NCI-H524 (cell line): ENCODE measurements around the gene PGM5.

Source experiments
- DNase-seq, 2 experiments: peaks; one replicate each; lab custom pipeline; 2025; lab: John Stamatoyannopoulos, UW

Gene PGM5

DNA sequence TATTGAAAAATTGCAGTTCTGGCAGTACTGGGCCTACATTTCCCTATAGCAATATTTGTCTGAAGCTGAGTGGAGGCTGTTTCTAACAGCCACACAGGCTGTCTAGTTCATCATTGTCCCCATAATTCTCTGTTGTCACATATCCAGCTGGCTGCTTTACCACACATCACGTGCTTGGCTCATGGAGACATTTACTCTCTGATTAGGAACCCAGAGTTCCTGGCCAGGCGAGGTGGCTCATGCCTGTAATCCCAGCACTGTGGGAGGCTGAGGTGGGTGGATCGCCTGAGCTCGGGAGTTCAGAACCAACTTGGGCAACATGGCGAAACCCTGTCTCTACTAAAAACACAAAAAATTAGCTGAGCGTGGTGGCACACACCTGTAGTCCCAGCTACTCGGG lies 81.4 kb downstream of the PGM5 start:
- DNase-seq, result no peak

DNA sequence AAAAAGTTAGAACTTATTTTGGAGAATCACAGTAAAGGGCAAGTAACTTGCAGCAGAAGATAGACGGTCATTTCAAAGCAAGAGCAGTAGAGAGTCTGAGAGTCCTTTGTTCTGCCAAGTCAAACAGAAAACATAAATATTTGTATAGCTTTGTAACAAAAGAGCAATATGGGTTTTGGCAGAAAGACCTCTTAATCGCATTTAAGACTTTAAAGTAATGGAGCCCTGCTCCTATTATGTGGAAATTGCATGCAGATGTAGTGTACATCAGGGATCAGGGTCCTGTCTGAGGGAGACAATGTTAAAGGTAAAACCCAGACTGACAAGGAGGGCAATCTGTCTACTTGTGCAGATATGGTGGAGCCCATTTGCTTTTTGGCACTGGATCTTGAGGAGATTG lies 87.2 kb downstream of the PGM5 start:
- DNase-seq, result no peak

DNA sequence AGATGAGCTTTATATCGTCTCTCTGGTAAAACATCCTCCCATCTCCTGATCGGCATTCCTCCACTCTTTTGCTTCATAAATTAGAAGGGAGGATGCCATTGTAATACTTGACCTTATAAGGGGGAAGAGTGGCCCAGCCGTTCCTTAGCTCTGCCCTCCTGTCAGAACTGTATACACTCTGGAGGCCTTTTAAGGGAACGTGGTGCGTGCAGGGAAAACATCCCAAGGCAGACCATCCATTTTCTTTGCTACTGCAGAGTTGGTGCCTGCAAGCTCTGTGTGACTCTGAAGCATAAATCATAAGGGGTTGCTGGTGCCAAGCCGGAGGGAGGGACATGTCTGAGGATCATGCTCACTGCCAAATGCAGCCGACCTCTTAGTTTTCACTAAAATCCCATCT lies 90.4 kb downstream of the PGM5 start:
- no peak for DNase-seq

DNA sequence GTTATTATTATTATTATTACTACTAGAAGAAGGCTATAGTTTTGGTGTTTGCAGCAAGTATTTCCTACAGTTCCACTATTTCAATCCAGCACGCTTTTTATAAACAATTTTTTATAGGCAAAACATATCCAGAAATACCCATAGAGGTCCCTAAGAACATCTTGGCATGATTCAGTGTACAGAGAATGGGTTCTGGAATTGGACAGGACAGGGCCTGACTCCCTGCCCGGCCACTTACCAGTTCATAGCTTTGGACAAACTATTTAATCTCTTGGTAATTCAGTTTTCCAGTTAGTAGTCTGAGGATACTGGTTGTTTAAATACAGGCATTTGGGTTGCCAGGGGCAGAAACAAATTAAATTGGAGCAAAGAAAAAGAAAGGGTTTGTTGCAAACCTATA lies 91.2 kb downstream of the PGM5 start:
- DNase-seq, result no peak

DNA sequence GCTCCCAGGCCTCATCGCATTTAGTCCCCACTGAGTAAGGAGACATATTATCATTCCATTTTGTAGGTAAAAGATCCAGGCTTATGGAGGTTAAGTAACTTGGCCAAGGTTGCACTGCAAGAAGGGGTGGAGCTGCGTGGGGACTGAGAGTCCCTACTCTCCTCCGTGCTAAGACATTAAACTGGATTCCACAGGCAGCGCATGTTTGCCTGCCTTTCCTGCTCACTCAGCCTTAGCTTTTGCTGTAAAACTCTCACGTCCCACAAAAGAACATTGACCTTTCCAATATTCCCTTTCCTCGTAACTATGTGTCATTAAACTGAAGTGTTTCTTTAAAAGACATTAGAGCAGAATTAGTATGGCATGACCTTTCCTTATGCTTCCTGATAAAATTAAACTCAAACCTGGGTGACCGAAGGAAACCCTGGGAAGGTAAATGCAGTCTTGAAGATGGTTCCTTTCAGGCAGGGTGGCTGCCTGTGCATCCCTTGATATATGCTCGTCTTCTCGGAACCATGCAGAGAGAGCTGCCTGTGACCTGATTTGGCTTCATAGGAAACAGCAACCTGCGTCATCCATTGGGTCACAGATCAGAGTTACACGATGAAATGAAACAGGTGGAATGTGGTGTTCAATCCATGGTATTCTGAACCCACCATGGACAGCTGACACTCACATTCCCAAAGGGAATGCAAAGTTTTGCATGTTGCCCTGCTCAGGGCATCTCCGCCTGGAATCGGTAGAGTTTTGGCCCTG lies 98.3 kb downstream of the PGM5 start:
- no peak for DNase-seq

DNA sequence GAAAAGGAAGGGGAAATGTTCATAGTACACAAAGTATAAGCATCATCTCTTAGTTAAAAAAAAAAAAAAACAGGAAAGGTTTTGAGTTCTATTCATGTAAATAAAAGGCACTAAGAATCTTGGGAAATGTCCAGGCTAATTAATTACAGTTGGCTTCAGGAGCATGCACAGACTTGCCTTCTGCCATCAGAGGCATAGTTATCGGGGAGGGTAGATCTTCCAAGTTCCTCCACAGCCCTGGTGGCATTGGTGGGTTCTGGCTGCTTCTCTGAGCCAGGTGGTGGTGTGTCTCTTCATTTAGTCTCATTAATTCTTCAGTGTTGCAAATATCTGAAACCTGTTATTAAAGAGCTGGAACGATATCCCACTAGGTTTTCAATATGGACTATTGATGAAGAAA lies 99.0 kb downstream of the PGM5 start:
- no peak for DNase-seq

DNA sequence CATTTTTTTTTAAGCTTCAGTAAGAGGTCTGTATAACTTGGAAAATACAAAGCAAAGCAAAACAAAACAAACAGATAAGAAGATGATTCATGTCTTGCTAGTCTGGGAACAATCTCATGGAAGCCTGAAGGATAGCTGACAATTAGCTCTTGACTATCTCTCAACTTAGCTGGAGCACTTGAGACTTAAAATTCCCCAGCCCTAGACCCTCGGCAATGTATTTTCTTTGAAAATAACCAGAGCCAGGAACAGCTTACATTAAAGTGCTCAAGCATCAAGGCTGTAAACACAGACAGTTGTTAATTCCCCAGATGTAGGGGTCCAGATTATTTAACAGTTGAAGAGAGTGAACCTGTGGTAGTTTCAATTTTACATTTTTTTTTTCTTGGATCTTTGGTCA lies 101.4 kb downstream of the PGM5 start:
- no peak for DNase-seq

DNA sequence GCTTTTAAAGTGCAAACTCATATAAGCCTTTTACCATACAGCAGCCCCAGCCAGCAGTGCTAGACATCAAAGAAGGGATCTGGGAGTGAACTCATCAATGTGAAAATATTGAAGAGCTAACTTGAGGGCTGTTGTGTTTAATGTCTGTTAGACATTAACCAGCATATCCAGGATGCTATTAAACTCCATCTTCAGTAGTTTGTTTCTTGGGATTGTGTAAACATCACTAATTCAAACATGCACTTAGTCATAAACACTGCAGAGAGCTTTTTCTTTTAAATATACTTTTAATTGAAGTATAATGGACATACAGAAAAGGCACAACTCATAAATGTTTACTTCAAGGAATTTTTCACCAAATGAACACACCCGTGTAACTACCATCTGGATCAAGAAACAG lies 102.5 kb downstream of the PGM5 start:
- no peak for DNase-seq

DNA sequence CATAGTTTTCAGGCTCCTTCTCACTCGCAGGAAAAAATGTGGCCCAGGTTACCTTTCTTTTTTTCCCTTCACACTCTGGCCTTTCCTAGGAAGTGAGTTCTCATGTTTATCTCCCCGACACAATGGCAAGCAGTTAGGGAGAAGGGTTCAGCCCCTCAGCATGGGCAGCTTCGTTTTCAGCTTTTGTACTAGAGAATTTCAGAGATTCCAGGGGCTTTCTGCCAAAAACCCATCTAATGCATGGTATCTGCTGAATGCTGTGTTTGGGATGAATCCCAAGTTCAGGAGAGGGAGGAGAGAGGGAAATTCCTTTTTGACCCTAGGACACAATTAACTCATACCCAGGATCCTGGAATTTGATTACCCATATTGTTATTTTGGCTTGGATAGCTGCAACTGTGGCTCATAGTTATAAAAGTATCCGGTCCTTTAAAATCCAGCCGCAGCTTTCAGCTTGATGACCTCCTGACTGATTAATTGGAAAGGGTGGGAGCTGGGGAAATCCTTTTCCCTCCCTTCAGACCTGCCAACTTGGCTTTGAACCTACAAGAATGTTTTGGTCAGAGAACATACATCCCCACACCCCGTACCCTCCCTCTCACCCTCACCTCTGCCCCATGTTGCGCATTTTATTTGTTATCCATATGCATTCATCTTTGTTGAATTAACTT lies 105.8 kb downstream of the PGM5 start:
- no peak for DNase-seq

DNA sequence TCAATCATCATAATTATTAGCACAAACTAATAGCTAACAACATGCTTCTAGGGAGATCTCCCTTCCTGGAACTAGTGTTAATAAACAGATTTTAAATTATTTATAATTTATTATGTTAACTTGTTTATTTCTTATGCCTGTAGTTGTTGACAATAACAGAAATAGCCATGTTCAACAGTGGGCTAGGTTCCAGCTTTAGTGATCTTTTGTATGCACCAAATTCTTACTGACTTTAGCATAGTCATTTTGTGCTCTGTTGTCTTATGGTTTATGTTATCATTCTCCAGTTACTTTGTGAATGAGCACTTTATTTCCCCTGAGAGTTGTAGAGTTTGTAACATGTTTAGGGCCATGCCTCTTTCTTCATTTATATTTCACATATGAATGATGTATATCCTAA lies 113.7 kb downstream of the PGM5 start:
- no peak for DNase-seq

DNA sequence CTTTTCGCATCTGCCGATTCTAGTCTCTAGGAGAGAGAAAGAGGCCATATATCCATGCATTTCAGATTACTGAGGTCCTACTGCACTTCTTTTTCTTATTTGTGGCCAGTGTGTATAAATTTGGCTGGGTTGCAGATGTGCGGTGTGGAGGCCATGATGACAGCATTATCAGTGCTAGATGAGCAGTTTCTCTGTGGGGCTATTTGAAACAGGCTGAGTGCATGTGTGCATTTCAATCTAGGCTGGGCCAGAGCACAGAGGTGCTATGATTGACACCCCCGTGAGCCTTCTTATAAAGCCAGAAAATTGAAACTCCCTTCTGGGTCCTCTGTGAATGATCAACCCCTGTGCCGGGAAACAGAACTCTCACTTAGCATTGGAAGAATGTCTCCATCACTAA lies 114.2 kb downstream of the PGM5 start:
- no peak for DNase-seq

DNA sequence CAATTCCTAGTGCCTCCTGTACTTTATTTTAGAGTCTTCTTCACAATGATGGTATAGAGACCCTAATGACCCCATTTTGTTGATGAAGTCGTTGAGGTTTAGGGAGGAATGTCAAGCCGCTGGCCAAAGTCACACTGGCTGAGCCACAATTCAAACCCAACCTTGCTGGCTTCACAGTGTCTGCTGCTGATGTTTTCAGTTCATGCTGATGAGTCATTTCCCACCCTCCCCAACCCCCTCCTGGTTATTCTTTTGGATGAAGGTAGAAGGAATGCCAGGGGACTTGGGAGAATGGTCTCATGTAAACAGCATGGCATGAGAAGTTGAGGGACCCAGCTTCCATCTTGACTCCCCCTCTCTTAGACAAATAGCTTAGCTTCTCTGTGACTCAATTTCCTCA lies 115.7 kb downstream of the PGM5 start:
- no peak for DNase-seq

DNA sequence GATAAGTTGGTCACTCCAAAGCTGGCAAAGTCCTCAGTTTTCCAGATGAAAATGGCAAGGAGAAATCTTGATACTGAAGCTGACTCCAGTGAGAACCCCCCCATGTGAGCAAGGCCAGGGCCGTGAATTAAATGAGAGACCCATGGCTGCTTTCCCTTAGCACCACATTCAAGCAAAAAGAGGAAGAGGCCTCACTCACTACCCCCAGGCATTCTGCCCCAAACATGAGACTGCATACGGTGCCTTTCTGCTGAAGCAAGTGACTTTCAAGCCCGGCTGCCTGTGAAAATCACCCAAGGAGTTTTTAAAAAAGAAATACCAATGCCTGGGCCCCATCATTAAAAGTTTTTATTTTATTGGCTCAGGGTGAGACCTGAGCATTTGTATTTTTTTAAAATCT lies 117.4 kb downstream of the PGM5 start:
- DNase-seq, result no peak

DNA sequence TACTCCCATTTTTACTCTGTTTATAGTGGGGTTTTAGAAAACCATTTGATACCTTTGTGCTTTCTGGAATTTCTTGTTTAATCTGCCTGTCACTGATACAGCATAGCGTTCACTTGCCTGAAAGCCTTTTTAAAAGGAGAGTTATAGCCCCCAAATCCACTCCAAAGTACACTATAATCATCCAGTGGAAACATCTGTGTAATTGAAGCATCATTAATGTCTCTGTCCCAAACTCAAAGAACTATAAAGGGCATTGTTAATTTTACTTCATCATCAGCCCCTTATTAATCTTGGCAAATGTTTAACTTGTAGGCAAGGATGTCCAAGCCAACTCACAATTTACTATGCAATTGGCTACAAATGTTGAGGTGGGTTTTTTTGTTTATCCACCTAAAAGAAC lies 120.0 kb downstream of the PGM5 start:
- DNase-seq, result no peak

DNA sequence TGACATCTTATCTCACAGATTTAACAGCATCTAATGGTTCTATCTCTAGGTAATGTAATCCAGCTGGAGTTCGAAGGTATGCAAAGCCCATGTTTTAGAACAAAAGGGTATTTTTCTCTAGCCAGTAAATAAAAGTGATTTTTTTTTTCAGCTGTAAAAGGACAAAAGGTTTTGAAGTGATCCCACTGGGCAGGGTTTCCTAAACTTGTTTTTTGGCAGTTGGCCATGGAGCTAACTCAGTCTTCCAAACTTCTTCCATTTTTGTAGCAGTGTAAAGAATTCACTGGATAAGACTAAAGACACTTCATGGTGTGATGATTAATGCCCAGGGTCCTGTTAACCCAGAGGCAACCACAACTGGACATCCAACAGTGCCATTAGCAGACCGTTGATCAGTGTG lies 120.4 kb downstream of the PGM5 start:
- DNase-seq, result no peak

DNA sequence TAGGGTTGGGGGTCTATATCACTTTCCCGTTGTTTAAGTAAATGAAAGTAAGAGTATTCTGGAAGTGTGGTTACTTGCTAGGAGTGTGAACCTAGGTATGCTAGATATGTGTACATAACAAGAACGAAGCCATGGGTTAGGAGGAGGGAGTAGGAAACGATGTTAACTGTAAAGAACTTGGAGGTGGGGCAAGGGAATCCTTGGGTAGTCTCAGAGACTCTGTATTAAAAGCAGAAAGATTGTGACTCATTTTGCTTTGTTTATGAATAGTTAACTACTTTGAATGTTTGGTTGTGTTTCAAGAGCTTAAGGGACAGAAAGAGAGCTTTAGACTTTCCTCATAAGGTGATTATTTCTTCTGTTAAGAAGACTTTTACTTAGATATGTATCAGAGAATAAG lies 124.4 kb downstream of the PGM5 start:
- no peak for DNase-seq

DNA sequence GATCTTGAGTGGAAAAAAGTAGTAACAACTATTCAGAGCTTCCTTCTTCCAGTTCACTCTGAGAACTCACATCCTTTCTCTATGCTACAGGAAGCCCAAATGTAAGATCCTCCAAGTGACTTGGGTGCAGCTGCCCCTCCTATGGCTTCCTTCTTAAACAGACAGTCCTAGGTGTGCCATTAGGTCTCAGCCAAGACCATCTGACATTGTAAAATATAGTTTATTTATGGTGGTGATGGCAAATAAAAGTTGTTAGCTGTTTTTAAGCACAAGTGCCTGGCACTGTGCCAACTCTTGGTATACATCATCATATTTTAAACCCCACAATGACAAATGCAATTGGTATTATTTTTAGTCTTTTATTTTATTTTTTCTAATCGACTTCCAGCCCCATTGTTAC lies 126.1 kb downstream of the PGM5 start:
- DNase-seq, result no peak

DNA sequence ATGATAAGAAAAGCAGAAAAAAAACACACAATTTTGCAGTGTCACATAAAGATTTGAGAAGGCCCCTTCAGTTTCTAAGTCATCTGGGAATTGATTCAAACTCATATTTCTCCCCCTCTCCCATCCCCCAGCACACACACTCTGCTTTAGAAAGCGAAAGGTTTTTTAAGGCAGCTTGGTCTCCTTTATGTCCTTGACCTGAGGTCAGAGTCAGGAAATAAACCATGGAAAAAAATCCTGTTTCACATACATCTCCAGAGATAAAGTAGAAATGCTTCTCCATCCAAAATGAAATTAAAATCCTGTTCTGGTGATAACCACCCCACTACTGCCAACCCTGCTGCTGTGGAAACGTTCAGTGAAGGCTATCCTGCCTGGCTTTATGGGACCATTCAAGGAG lies 131.7 kb downstream of the PGM5 start:
- no peak for DNase-seq

DNA sequence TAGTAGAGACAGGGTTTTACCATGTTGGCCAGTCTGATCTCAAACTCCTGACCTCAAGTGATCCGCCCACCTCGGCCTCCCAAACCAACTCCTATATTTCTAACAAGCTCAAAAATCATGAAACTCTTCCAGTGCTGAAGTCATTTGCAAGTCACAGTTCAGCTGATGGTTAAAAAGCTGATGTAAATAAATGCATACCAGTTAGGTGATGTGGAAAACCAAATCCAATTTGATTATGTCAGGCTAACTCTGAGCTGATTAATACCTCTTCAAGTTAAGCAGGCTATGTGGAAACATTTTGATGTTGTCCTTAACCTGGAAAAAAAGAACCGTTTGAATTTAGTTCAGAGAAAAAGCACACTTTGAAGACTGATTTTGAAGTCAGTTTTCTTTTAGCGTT lies 133.2 kb downstream of the PGM5 start:
- no peak for DNase-seq

DNA sequence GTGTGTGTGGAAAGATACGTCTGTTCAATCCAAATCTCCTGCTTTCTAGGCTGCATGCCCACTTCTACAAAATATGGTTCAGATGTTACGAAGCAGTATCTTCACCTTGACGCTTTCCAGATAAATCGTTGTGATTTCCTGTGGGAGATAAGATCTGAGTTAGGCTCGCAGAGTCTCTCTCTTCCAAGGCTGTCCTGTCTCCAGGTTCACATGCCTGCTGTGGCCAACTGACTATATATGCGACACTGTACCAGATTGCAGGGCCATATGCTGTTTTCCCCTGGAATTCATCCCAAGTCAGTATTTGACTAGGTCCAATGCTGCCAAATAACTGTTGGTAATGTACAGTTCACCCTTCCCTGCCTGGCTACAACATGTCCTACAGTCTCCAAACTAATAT lies 136.4 kb downstream of the PGM5 start:
- peak in 1 of 2 experiments; percentile 19 for DNase-seq

DNA sequence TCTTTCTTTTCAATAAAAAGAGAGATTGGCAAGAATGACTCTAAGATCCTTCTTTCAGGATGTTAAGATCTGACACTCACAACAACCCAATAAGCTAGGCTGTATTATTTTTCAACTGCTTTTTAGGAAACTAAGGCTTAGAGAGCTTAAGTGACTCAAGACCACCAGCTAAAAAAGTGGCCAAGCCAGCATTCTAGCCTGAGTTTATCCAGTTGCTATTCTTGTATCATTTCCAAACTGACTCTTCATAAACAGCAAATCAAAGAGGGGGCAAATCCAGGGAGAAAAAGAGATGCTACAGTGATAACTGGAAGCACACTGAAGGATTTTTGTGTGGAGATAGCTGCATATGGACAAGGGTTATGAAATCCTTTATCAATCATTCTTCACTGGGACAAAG lies 137.1 kb downstream of the PGM5 start:
- no peak for DNase-seq

DNA sequence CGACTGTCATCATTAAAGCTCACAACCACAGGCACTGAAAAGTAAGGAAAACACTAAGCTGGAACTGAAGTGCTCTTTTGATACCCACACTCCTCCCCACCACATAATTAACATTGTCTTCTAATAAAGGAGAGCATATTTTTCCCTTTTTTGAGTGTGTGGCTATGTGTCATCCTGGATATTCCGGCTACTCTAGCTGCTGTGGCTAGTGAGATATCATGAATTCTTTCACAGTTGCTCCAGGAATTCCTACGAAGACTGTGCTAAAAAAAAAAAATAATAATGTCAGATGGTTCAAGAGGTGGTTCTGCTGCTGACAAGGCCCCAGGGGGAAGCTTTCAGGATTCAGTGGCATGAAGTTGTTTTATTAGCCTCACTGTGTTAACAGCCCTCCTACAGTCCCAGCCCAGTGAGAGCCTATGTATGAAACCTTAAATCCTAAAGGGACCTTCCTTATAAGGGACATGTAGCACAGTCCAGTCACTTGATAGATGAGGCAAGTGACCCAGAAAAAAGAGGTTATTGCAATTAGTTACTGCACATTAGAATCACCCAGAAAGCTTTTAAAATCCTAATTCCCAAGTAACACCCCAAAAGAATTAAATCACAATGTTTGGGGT lies 137.7 kb downstream of the PGM5 start:
- DNase-seq, result no peak

DNA sequence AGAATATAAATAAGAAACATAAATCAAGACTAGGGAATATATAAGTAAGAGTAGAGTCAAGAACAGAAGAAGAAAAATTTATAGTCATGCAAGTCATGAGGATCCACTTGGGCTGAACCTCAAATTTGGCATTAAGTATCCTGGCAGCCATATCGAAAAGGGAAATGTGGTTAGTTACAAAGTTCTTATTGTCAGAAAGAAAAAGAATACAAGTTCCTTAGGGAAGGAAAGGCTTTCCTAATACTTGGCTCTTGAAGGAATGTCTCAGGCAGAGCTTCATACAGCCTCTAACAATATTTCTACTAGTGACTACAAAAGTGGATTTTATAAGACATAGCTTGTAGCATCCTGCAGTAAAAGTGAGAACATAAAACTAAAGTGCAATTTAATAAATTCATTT lies 138.8 kb downstream of the PGM5 start:
- DNase-seq, result no peak

DNA sequence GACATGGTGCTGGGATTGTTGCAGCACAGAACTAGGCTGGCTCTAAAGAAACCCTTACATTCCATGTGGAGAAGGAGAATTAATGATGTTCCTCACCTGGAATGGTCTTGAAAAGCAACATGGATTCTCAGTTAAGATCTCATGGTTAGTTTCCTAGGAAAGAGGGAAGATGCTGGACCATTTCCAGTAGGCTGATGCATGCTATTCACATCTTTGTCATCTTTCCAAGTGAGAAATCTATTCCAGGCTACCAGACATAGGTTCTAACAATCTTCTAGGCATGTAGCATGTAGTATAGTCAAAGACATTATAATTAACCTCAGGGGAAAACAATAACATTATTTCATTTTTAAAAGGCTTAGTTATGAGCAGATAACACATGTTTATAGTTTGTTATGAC lies 139.9 kb downstream of the PGM5 start:
- no peak for DNase-seq
